ENCODE measurements around the gene UNC13B.
"Not testable (repeated sequence)": the region's sequence is repeated elsewhere in the genome, so short reads cannot be mapped to it uniquely, and the experiment has no call there.

The UNC13B gene

DNA sequence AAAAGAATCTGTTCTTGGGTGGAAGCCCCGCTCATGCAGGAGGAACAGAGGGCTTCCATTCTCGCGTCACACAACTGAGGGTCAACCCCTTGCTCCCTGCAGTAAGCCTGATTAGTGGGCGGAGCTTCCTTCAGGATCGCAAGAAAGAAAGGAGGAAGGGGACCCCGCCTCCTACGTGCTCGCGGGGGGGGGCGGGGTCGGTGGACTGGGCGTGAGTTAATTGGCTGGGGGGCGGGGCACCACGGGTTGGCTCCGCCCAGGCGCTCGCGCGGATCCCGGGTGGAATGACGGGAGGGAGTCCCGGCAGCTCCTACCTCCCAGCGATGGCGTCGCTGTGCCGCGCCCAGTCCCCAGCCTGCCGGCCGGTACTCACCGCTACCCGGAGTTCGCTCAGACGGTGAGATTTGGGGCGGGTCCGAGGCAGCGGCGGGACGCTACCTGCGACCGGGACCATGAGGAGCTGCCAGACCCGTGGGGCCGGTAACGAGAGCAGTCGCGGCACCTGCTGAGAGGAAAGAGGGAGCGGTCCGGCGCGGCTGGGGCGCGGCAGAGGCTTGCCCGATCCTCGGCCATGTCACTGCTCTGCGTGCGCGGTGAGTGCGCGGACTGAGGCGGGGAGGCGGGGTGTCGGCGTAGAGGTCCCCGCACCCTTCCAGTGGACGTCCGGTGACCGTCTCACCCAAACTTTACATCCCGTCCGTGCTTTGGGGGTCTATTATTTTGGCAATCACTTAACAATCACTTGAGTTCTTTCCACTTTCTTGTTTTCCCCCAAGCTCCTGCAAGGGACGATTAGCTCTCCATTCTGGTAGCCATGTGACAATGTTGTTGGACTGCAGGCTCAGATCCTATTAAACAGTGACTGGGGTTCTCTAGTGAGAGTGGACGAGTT, at the start of gene UNC13B:
TSS of gene UNC13B (plus strand) at position 297 of the 892 bp plus-strand sequence. CDS start at position 572, 275 bp downstream.
- peak; percentile 87 for DNase-seq

DNA sequence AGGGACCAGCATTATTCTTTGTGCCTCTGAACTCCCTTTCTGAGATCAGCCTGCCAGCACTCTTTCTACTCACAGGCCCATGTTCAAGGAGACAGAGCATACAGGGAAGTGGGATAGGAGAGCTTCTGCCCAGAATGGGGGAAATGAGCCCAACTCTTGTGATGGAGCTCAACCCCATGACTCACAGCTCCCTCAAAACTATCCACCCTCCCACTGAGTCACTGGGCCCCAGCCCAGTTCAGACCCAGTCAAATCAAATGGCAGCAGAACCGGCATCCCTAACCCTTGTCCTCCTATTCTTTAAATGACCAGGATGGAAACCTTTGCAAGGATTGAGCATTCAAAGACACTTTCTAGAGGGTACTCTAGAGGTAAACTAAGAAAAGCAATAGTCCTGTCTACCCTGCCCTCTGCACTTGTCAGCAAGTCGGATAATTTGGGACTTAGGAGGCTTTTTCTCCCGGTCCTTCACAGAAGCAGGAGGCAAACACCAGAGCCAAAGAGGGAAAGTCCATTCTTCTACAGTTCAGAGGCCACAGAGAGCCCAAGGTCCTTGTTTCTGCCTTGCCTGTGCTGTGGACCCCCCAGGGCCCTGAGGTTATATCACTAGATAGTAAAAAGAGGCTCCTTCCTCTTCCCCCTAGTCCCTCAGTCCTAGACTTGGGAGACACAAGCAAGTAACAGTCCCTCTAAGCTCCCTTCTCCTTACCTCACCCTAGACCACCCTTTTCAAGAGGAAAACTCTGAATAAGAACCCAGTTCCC, 49.4 kb upstream of the UNC13B start:
- no peak for DNase-seq

DNA sequence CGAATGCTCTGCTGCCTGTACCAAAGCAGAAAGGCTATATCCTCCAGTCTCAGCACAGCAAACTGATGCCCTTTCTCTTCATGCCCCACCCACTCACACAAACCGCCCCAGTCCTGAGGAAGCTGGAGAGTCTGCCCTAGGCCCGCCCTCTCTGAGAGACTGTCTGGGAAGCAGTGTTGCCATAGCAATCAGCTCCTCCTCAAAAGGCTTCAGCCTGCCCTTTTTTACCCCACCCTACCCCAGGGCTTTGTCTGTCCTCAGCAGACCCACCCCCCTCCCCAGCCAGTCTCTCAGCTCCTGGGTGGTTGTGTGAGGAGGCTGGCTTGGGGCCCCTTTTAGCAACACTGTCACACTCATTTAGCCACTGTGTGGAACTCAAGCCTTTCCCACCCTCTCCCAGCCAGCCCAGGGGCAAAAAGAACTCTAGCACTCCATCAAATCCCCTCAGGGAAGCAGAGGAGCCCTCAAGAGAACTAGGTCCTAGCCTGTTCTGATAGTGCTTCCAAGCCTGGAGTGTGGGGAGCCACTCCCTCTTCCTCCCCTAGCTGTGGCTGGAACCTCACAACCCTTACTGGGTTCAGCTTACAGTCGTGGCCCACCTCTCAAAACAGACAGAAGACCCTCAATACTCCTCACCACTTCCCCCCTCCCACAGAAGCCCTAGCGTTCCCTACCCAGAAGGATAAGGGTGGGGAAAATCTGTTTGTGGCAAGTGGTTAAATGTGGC, 47.5 kb upstream of the UNC13B start:
- DNase-seq, result no peak

DNA sequence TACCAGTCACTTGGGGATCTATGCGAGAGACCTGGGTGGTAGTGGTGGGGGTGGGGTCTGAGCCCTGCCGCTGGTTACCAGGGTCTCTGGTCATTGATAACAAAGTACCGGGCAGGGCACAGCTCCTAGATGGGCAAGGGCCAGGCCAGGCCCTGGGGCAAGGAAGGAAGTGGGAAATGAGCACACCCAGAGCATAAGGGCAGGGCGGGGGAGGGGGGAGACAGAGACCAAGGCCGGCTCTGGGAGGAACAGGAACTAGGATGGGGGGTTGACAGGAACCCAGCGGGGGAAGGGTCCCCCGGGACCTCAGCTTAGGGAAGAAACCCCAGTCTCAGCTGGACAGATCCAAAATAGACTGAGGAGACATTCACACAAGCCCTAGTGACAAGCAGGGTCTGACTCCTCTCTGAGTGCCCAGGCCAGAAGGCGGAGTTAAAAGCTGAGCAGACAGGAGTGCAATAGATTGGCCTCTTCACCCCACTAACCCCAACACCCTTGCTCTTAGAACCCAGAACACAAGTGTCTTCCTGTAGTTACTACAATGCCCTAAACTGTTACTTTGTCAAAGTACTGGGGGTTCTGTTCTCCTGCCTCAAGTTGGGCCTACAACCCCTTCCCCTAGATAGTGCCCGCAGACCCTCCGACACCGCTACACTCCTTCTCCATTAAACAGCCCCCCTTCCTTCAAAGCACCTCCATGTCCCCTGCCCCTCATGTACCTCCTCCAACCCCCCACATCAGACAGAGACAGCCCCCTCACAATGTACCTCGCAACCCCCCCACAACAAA, 46.8 kb upstream of the UNC13B start:
- no peak for DNase-seq

DNA sequence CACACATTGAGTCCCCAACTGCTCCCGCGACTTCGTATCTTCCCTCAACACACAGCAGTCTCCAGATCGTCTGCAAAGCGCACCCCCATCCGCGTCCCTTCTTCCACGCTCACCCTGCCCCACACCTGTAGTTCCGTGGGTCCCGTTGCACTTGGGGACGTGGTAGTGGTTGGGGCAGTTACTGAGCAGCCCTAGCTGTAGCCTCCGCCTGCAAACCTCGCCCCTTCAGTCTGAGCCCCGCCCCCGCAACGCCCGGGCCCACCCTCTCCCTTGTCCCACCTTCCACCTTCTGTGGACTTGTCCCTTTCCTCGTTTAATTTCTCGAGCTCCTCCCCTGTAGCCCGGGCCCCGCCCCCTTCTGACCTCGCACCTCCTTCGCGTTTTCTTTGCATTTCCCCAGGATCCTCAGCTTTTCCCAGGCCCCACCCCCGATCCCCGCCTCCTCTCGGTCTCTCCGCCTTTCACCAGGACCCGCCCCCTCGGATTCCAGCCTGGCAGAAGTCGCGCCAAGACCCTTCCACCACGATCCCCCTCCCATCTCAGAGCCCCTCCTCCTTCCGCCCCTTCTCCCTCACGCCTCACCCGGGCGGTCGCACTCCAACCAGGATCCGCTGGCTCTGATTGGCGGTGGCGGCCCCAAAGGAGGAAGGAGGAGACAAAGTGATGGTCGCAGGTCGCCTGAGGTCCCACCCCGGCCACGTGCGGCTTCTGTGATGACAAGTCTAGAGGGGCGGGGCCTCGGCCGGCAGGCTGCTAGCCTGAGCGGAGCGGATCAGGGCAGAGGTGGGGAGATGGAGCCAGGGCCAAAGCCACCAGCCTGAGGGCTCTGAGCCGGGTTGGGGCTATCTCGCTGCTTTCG, 45.9 kb upstream of the UNC13B start, which contains the start of gene ATOSB:
TSS of gene ATOSB (minus strand) at position 183 of the 859 bp plus-strand sequence. CDS start 7,588 bp downstream, outside the sequence.
- peak; percentile 94 for DNase-seq

DNA sequence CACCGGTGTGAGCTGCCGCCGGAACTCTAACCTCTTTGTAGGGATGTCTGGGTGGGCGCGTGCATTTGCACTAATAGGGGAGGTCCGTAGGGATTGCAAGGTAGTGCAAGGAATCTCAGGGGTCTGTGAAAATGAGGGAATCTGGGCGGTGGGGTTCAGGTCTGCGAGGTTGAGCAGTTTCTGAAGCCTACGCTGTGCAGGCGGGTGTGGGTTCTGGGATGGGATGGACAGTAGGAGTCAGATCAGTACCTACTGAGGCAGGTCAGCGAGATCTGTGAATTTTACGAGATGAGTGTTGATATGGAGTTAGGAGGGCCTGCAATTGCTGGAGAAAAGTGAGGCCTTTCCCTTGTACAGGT, 45.3 kb upstream of the UNC13B start:
- DNase-seq, result no peak

DNA sequence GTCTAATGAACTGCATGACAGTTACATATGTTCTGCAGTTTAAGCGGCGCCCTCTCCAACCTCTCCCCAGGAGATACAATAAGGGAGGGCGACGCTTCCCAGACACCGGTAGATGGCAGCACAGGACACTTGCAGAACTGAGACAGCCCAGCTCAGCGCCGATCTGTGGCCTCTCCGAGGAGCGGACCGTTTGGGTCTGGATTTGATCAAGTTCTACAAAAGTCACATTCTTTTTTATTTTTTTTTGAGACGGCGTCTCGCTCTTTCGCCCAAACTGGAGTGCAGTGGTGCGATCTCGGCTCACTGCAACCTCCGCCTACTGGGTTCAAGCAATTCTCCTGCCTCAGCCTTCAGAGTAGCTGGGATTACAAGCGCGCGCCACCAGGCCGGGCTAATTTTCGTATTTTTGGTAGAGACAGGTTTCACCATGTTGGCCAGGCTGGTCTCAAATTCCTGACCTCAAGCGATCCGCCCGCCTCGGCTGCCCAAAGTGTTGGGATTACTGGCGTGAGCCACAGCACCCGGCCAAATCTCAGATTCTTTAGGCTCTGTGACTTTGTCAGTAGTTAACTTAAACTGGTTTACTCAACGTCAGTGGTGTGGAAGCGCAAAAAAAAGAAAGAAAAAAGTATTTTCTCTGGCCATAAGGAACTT, 44.8 kb upstream of the UNC13B start:
- peak; percentile 81 for DNase-seq

DNA sequence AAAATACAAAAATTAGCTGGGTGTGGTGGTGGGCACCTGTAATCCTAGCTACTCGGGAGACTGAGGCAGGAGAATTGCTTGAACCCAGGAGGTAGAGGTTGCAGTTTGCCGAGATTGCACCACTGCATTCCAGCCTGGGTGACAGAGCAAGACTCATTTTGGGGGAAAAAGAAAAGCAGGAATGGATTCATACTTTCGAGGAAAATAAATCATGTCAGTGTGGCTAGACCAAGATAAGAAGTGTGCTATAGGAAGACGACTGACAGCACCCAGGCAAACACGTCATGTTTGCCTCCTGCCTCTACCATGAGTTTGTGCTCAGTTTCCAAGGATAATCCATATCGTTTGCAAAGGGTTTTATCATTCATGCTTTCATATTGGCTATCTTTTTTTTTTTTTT, 26.9 kb upstream of the UNC13B start:
- no peak for DNase-seq

DNA sequence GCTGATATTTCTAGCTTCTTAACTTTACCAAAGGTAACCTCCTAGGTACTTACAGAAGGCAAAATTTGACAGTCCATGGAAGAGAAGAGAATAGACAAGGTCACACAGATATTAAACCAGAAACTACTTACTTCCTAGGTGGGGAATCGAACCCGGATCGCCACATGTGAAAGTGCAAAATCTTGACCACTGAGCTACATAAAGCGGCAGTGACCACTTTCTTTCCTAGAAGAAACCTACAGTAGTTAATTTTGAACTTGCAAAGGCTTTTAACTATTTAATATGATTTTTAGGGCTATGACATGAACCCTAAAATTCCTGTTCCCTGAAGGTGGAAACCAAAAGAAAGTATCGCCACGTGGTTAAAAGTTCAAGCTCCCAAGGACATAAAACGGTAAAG, 25.8 kb upstream of the UNC13B start:
- DNase-seq, result no peak

DNA sequence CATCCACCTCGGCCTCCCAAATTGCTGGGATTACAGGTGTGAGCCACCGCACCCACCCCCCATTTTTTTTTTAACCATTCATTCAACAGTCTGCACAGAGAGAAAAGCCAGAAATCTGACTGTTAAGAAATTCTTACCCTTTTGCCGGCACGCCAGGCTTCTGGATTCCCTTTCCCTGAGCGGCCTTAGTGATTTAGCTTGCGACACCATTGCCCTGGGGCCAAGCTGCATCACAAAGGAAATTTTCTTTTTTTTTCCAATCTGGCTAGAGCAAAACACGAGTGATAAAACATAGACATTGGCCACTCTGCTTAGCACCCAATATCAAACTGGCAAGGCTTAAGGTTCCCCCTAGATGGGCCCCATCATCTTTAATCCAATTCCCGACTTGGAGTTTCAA, 24.9 kb upstream of the UNC13B start:
- DNase-seq, result no peak

DNA sequence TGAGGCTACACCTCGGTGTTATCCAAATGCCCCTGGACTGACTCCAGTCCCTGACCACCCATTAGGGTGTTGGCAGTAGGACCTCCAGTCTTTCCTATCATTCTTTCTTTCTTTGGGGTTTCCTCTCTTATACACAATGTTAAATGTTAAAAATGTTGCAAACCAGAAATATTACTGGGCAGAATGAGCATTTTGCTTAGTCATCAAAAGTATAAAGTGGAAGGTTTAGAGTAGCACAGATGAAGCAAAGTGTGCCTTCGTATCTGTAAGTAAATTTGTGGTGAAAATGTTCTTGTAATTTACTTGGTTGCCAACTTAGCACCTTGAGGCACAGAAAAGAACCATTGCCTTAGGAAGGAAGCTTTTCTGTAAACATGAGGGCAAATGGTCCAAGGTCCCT, 21.7 kb upstream of the UNC13B start:
- no peak for DNase-seq

DNA sequence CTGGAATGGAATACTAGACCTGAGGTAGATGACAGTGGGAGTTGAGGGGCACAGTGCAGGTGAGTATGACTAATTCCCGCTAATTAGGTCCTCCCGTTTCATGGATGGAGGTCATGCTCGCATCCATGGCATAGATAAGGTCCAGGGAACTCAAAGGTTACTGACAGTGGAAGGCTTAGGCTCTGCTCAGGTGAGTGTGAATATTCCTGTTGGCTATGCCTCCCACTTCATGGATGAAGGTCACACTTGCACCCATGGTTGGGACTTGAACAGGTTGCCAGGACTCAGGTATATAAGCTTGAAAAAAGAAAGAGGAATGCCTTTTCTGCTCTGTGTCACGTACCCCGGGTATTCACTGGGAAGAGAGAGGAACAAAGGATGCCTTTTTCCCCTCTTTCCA, 19.8 kb upstream of the UNC13B start:
- DNase-seq, result no peak

DNA sequence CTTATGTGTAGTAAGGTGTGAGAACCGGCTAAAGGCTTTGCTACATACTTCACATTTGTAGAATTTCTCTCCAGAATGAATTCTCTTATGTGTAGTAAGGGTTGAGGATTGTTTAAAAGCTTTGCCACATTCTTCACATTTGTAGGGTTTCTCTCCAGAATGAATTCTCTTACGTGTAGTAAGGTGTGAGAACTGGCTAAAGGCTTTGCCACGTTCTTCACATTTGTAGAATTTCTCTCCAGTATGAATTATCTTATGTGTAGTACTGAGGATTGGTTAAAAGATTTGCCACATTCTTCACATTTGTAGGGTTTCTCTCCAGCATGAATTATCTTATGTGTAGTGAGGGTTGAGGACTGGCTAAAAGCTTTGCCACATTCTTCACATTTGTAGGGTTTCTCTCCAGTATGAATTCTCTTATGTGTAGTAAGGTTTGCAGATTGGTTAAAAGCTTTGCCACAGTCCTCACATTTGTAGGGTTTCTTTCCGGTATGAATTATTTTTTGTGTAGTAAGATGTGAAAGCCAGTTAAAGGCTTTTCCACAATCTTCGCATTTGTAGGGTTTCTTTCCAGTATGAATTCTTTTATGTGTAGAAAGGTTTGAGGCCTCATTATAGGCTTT, 13.8 kb upstream of the UNC13B start:
- not testable (repeated sequence) for DNase-seq

DNA sequence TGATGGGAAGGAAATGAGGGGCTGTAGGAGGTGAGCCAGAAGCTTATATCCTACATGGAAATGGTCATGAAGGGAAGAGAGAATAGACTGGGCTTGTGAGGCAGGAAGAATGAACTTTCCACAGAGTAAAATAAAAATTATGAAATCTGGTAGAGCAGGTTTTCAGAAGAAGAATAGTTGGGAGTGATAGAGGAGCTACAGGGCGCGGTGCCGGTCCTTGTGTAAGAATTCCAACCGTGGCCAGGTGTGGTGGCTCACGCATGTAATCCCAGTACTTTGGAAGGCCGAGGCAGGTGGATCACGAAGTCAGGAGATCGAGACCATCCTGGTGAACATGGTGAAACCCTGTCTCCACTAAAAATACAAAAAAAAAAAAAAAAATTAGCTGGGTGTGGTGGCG, 8.9 kb upstream of the UNC13B start:
- no peak for DNase-seq

DNA sequence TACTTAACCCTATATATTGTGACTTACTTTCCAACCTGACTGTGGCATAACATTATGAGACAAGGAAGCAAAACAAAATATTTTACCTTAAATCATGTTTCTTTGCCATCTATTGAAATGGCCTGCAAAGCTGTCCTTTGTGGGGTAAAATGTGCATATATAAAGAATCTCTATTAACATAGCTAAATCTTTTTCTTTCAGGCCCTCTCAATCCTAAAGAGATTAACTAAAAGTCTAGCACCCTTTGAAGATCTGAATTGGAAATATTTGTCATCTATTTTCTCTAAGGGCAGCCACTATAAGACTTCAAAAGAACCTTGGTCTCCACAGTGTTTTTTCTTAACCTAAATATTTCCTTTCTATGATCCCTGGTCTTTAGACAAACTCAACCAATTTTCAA, 5.0 kb upstream of the UNC13B start:
- DNase-seq, result no peak

DNA sequence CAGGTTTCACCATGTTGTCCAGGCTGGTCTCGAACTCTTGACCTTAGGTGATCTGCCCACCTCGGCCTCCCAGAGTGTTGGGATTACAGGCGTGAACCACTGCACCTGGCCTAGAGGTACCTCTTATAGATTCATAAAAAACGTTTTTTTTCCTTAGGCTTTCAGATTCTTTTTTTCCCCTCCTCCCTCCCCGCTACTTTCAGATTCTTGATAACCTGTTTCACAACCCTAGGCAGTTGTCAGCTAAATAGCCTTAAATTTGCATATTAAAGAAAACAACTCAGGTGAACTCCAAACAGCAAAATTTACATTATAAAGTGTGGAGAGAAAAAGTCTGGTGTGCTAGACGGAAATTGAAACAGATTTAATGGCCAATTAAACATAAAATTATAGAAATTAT, 4.0 kb upstream of the UNC13B start:
- not testable (repeated sequence) for DNase-seq

DNA sequence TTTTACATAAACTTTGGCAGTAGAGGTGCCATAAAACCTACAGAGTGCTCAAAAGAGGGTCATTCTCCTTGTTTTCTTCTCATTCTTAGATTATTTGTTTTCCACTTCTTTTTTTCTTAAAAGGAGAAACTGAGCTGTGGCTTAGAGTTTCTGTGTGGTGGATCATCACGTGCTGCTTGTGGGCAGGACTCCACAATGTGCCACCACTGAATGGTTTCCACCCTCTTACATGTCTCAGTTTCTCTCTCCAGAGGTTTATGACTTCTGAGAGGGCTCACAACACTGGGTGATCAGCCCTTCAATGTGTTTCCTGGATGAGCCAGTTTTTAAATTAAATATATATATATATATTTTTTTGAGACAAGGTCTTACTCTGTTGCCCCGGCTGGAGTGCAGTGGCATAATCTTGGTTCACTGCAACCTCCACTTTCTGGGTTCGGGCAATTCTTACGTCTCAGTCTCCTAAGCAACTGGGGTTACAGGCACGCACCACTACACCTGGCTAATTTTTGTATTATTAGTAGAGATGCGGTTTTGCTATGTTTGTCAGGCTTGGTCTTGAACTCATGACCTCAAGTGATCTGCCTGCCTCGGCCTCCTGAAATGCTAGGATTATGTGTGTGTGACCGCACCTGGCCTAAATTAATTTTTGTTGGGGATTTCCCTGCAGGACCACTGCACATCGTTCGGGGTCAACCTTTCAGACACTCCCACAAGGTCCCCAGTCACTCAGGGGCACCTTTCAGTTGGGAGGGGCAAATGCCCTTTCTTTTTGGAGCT, 3.1 kb upstream of the UNC13B start:
- DNase-seq, result no peak

DNA sequence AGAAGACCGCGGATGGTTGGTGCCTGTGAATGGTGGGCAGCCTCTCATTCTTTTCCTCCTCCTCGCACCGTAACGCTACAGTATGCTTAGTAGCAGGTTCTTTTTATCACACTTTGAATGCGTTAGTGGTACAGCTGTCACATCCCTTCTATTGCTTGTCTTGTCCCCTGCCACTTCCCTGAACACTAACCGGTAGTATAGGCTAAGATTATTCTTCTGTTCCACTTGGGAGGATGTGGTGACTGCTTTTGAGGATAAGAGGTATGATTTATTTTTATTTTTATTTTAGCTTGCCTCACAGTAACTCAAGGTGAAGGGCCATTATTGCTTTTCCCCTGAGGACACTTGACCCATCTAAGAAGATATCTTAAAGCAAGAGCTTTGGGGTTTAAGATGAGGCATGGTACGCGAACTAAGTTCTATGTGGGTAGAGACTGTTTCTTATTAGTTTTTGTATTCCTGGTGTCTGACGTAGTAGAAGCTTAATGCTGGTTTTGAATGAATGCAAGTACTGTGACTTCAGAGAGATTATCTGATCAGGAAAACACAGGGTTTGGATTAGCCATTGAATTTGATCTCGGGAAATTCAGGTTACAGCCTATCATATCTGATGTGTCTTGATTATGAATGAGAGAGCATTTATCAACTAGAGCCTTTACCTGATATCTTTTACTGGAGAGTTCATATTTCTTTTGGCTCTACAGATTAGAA, 951 bp downstream of the UNC13B start:
- peak; percentile 38 for DNase-seq

DNA sequence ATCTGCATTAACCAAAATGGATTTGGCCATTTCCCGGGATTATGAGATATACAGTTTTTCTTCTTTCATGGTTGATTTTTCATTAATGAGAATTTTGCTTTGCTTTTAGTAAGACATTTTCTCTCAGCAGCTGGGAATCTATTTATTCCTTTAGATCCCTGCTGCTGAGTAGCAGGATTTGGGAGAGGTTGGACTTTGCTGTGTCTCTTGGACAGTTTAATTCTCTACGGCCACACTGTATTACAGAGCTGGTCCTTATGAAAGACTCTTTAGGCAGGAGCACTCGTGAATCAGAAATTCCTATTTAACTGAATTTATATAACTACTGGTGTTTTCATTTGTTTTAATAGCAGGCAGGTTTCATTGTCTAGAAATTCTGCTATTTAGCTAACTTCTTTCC, 1.6 kb downstream of the UNC13B start:
- no peak for DNase-seq

Data from NCI-H1105 treated with DMSO at 0.1 percent for 48 hours (cell line).